ENCODE measurements around the gene P2RY14.

Gene P2RY14

DNA sequence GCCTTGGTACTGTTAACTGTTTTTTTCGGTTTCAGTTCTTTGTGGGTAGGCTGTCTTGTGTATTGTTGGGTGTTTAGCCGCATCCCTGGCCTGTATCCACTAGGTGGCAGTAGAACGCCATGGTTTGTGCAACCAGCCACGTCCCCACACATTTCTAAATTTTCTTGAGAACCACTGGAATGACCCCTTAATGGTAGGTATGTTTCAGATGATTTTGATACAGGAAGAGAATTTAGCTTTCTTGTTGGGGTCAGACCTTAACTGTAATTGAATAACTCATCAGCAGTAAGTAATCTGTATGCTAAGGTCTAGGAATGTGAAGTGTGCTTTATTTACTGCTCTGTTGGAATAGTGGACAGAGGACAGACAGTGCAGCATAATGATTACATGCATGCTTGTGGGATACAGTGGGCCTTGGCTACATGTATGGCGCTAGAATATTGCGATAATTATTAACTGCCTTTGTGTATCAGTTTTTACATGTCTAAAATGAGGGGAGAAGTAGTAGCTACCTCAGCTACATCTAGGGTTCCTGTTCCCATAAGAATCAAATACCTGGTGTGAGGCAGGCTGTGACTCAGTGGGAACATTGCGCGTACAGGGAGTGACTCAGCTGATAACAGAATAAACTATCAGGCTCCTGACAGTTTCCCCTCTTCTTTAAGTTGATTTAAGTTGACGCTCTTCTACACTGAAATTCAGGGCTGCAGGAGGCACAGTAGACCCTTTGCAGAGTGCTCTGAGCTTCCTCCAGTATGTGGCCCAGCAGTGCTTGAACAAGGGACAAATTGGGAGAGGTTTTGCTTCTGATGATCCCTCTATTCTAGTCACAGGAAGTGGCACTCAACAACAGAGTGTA lies 50.3 kb downstream of the P2RY14 start:
- TF ChIP-seq, protein P1, sequence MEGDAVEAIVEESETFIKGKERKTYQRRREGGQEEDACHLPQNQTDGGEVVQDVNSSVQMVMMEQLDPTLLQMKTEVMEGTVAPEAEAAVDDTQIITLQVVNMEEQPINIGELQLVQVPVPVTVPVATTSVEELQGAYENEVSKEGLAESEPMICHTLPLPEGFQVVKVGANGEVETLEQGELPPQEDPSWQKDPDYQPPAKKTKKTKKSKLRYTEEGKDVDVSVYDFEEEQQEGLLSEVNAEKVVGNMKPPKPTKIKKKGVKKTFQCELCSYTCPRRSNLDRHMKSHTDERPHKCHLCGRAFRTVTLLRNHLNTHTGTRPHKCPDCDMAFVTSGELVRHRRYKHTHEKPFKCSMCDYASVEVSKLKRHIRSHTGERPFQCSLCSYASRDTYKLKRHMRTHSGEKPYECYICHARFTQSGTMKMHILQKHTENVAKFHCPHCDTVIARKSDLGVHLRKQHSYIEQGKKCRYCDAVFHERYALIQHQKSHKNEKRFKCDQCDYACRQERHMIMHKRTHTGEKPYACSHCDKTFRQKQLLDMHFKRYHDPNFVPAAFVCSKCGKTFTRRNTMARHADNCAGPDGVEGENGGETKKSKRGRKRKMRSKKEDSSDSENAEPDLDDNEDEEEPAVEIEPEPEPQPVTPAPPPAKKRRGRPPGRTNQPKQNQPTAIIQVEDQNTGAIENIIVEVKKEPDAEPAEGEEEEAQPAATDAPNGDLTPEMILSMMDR (conservative IDR thresholded peaks at IDR 0.05; ENCODE audit: low read depth, low read length): peak; percentile 97
- H3K4me3 ChIP-seq (ENCODE audit: low read depth, low read length): no peak overlapping the region
- peak; percentile 93 for DNase-seq (ENCODE audit: low read depth)

DNA sequence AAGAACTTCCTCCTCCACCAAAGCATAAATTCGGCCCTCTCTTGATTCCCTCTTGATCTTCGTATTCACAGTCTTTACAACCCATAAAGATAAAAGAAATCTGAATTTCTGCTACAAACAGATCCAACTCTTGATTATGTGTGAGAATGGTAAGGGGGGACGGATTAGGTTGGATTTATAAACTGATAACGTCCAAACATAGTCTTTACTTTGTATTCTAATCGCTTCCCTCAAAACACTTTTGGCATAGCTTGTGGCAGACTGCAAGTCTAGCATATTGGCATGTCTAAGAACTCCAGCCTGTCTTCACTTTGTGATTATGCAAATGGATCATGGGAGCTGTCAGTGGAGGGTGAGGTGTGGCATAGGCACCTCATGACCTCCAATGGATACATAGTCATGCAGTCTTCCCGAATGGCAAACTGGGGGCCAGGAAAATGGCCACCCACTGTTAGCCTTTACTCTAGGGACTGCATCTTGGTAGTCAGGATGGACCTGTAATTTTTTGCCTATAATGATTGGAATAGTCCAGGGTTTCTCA lies 51.0 kb downstream of the P2RY14 start:
- TF ChIP-seq, protein P1 (conservative IDR thresholded peaks at IDR 0.05; ENCODE audit: low read depth, low read length): no peak
- H3K4me3 ChIP-seq (ENCODE audit: low read depth, low read length): no peak overlapping the region
- peak; percentile 20 for DNase-seq (ENCODE audit: low read depth)

DNA sequence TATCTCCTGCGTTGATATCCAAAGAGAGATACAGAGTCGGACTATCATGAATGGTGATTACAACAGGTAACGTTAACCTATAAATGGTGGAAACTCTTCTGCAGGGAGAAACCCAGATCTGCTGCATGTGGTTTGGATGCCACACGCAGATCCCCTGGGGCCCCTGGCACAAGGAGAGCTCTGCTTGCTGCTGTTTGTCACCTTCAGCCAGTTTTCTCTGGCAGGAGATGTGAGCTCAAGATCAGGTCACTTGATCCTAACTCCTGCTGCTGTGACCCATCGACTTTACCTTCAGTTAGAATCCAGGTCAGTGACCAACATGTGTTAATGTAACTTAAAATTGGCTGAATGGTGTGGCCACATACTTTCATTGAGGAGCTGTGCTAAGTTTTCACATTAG lies 51.5 kb downstream of the P2RY14 start:
- no peak for DNase-seq (ENCODE audit: low read depth)
- TF ChIP-seq, protein P1 (conservative IDR thresholded peaks at IDR 0.05; ENCODE audit: low read depth, low read length): no peak

DNA sequence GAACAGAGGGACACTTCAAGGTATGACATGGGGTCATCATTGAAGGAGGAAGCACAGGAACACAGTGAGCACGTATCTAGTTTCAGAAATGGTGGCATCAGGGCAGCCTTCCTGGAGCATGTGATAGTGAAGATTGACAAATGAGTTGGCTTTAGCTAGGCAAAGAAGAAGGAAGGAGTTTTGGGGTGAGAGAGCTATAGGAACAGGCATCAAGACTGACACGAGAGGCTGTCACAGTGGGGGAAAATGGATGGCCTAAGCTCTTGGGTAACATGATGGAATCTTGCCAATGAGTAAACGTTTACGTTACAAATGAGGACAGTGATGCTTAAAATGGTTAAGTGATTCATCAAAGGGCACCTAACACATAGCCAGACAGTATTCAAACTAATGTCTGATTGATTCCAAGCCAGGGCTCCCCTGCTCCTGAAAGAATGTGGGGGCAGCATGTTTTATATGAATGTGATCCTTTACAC lies 52.2 kb downstream of the P2RY14 start:
- H3K4me3 ChIP-seq (ENCODE audit: low read depth, low read length): no peak overlapping the region
- TF ChIP-seq, protein P1 (conservative IDR thresholded peaks at IDR 0.05; ENCODE audit: low read depth, low read length): no peak
- peak; percentile 95 for DNase-seq (ENCODE audit: low read depth)

More for the DNA sequence above, 51.5 kb downstream of the P2RY14 start:
- H3K4me3 ChIP-seq (ENCODE audit: low read depth, low read length): no peak overlapping the region

DNA sequence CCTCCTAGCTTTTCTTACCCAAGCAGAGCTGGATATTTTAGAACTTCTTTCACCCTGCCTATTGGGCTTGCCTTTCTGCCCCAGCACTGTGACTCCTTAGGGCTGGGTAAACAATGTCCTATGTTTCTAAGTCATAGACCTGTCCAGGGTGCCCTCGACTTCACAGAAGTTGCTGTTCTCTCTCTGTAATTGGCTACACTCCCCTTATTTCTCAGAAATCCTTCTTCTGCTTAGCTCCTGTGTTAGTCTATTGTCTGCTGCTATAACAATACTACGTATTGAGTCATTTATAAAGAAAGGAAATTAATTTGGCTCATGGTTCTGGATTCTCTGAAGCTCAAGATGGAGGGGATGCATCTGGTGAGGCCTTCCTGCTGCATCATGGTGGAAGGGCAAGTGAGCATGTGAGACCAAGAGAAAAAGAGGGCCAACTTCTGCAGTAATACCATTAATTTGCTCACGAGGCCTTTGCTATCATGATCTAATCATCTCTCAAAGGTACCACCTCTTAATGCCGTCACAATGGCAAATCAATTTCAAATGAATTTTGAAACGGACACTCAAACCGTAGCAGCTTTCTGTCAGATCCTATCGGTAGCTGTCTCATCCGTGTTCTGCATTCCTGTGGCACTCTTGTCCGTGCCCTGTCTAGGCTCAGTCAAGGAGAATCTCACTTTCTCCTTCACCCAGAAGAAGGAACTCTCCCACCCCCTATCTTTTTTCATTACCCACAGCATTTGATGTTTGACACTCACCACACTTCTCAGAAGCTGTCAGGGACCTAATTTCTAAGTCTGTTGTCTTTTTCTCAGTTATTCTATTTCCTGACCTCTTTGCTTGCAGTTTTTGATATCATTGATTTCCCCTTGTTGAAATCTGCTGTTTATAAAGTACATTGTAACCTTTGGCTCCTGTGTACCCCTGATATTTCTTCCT lies 53.0 kb downstream of the P2RY14 start:
- no peak overlapping the region for H3K4me3 ChIP-seq (ENCODE audit: low read depth, low read length)
- no peak for DNase-seq (ENCODE audit: low read depth)
- TF ChIP-seq, protein P1 (conservative IDR thresholded peaks at IDR 0.05; ENCODE audit: low read depth, low read length): no peak

DNA sequence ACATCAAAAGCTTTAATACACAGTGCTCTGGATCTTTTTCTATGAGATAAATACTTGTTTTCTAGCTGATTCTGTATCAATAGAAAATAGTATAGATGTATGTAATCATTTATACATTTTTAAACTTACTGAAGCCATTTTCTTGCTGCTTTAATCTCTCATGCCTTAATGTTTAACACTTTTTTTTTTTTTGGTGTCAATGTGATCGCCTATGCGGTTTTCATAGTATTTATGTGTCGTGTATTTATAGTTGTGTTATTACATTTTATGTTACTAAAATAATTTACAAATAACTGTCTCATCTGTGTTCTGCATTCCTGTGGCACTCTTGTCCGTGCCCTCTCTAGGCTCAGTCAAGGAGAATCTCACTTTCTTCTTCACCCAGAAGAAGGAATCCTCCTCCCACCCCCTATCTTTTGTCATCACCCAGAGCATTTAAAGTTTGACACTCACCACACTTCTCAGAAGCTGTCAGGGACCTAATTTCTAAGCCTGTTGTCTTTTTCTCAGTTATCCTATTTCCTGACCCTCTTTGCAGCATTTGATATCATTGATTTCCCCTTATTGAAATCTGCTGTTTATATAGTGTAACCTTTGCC lies 54.0 kb downstream of the P2RY14 start:
- no peak for DNase-seq (ENCODE audit: low read depth)
- no peak overlapping the region for H3K4me3 ChIP-seq (ENCODE audit: low read depth, low read length)
- TF ChIP-seq, protein P1 (conservative IDR thresholded peaks at IDR 0.05; ENCODE audit: low read depth, low read length): no peak
